HG03521 (cell line): ENCODE data around the gene GNPTAB.
A peak's percentile ranks its signal among the peaks of the same experiment; 100 is the strongest.

Experiments used
- ATAC-seq: cut with Tn5 transposase; IDR thresholded peaks from one replicate; pipeline ENCODE4 v1.9.1; 2021; ENCODE audit warnings: mild to moderate bottlenecking, moderate library complexity; ENCODE audit not compliant: unreplicated experiment

Gene GNPTAB

GRCh38 chr12:101775816-101776215 is 54.9 kb downstream of the GNPTAB start:
- ATAC-seq, result no peak

GRCh38 chr12:101773650-101774162 is 57.1 kb downstream of the GNPTAB start:
- ATAC-seq, result no peak

GRCh38 chr12:101772012-101772775 is 58.6 kb downstream of the GNPTAB start:
- no peak for ATAC-seq

GRCh38 chr12:101769865-101770264 is 60.9 kb downstream of the GNPTAB start:
- ATAC-seq, result no peak

GRCh38 chr12:101768781-101769180 is 62.0 kb downstream of the GNPTAB start:
- ATAC-seq, result no peak

- ATAC-seq, result no peak
Observed at GRCh38 chr12:101767537-101767936, 63.2 kb downstream of the GNPTAB start.

GRCh38 chr12:101764051-101764792 is 66.5 kb downstream of the GNPTAB start:
- no peak for ATAC-seq

GRCh38 chr12:101763246-101763931 is 67.4 kb downstream of the GNPTAB start:
- no peak for ATAC-seq

GRCh38 chr12:101761781-101762180 is 69.0 kb downstream of the GNPTAB start:
- ATAC-seq, result no peak

- ATAC-seq, result no peak
Observed at GRCh38 chr12:101761350-101761749, 69.4 kb downstream of the GNPTAB start.

GRCh38 chr12:101759396-101760047 is 71.2 kb downstream of the GNPTAB start:
- no peak for ATAC-seq

- ATAC-seq, result no peak
Observed at GRCh38 chr12:101750152-101750551, 80.6 kb downstream of the GNPTAB start.

- ATAC-seq, result no peak
Observed at GRCh38 chr12:101749657-101750056, 81.1 kb downstream of the GNPTAB start.

- ATAC-seq, result no peak
Observed at GRCh38 chr12:101748907-101749306, 81.9 kb downstream of the GNPTAB start.

GRCh38 chr12:101747697-101748096 is 83.1 kb downstream of the GNPTAB start:
- ATAC-seq, result no peak

GRCh38 chr12:101746661-101747060 is 84.1 kb downstream of the GNPTAB start:
- ATAC-seq, result no peak

GRCh38 chr12:101746196-101746595 is 84.6 kb downstream of the GNPTAB start:
- no peak for ATAC-seq

GRCh38 chr12:101745481-101745880 is 85.3 kb downstream of the GNPTAB start:
- ATAC-seq, result no peak

- ATAC-seq, result peak; percentile 93
Observed at GRCh38 chr12:101743724-101744472, 86.9 kb downstream of the GNPTAB start.

- peak; percentile 6 for ATAC-seq
Observed at GRCh38 chr12:101743242-101743641, 87.5 kb downstream of the GNPTAB start.
